HCT116 (cell line): ENCODE data around the gene SLC25A25. TPM values are rescaled to one million over a fixed set of nuclear protein-coding genes. Genes with fewer than 3 reads are reported as not detected.

Source experiments
- ATAC-seq: fragments of 200-7000 bp; cut with Tn5 transposase; 2 replicates; pipeline ENCODE4 v1.9.1; 2020; ENCODE audit warnings: mild to moderate bottlenecking, moderate library complexity
- BruUV-seq: library from RNA; stranded (reverse); fragments of 400-500 nt; replicated peaks from 2 replicates; lab custom pipeline; 2021; lab: Mats Ljungman, UMichigan
- CTCF ChIA-PET: fragments of 300-600 bp; sonication (Branson Sonifier 250); formaldehyde crosslinking; loops from one replicate; lab custom pipeline; 2021; ENCODE audit warnings: antibody characterized with exemption; lab: Charles Lee
- POLR2A ChIA-PET: fragments of 300-600, 350-600 bp; sonication (Branson Sonifier 250); formaldehyde crosslinking; loops from one replicate; lab custom pipeline; 2021; ENCODE audit warnings: antibody characterized with exemption; lab: Charles Lee
- RAD21 ChIA-PET, 2 experiments: fragments of 300-600 bp; sonication (Branson Sonifier 250); formaldehyde crosslinking; loops; one replicate each; lab custom pipeline; 2023; ENCODE audit warnings: low total read pairs in 2 of 2; ENCODE audit not compliant: uncharacterized antibody in 2 of 2, unreplicated experiment in 2 of 2, low non-redundant PET in 1 of 2; lab: Charles Lee
- DNase-seq: peaks from one replicate; pipeline ENCODE4 v3.0.0-alpha.2; 2010; ENCODE audit warnings: low read depth, low spot score
- H2AFZ ChIP-seq: fragments of 200-600 bp; shearing (Covaris generic), sonication (generic); 2 replicates; pipeline ENCODE4 v1.6.1; 2017; ENCODE audit warnings: low read depth, mixed run types, mixed read lengths, antibody characterized with exemption, low read length; ENCODE audit not compliant: poor library complexity, severe bottlenecking
- H3K27ac ChIP-seq: 2 replicates; pipeline ENCODE4 v1.5.1; 2012; ENCODE audit warnings: low read depth, low read length
- H3K27me3 ChIP-seq: fragments of 200-600 bp; sonication (generic); 2 replicates; pipeline ENCODE4 v1.6.1; 2016; ENCODE audit warnings: mixed run types, low read length, mixed read lengths; ENCODE audit not compliant: insufficient read depth
- H3K36me3 ChIP-seq, 2 experiments: fragments of 200-500 bp in 1 of 2; fragments of 200-600 bp in 1 of 2; sonication (Bioruptor generic) in 1 of 2; sonication (generic) in 1 of 2; 2 replicates each; pipeline versions ENCODE4 v1.5.1 to v1.6.1; 2014 to 2016; ENCODE audit warnings: low read length in 2 of 2, inconsistent platforms in 1 of 2, mixed read lengths in 1 of 2, mixed run types in 1 of 2; ENCODE audit not compliant: insufficient read depth in 2 of 2, control insufficient read depth in 1 of 2
- H3K4me1 ChIP-seq, 2 experiments: fragments of 200-600 bp in 1 of 2; sonication (generic) in 1 of 2; 2 replicates each; pipeline versions ENCODE4 v1.5.1 to v1.6.1; 2012 to 2017; ENCODE audit warnings: low read length in 2 of 2, inconsistent platforms in 1 of 2, mild to moderate bottlenecking in 1 of 2, mixed read lengths in 1 of 2, mixed run types in 1 of 2, moderate library complexity in 1 of 2; ENCODE audit not compliant: insufficient read depth in 2 of 2, control insufficient read depth in 1 of 2
- H3K4me2 ChIP-seq: fragments of 200-600 bp; sonication (generic); 2 replicates; pipeline ENCODE4 v1.6.1; 2017; ENCODE audit warnings: mixed run types, low read length, mixed read lengths
- H3K4me3 ChIP-seq, 2 experiments: fragments of 200-600 bp in 1 of 2; sonication (generic) in 1 of 2; replicated peaks in 1 of 2; 2 replicates each; pipeline ENCODE4 v1.5.1; 2011 to 2016; ENCODE audit warnings: low read length in 2 of 2, control low read depth in 1 of 2, low read depth in 1 of 2, mild to moderate bottlenecking in 1 of 2, mixed read lengths in 1 of 2, mixed run types in 1 of 2
- H3K79me2 ChIP-seq: fragments of 200-600 bp; sonication (generic); 2 replicates; pipeline ENCODE4 v1.6.1; 2017; ENCODE audit warnings: mild to moderate bottlenecking, mixed run types, low read length, moderate library complexity, mixed read lengths; ENCODE audit not compliant: insufficient read depth
- H3K9ac ChIP-seq: fragments of 200-600 bp; sonication (generic); 2 replicates; pipeline ENCODE4 v1.6.1; 2016; ENCODE audit warnings: low read length, mixed read lengths
- H3K9me2 ChIP-seq: fragments of 200-600 bp; sonication (generic), shearing (Covaris generic); 2 replicates; pipeline ENCODE4 v1.6.1; 2017; ENCODE audit warnings: mixed run types, mild to moderate bottlenecking, moderate library complexity; ENCODE audit not compliant: insufficient read depth
- H3K9me3 ChIP-seq, 2 experiments: fragments of 200-500 bp in 1 of 2; fragments of 200-600 bp in 1 of 2; sonication (Bioruptor generic) in 1 of 2; sonication (generic) in 1 of 2; 2 replicates each; pipeline ENCODE4 v1.6.1; 2014 to 2017; ENCODE audit warnings: low read length in 2 of 2, mixed read lengths in 2 of 2, inconsistent platforms in 1 of 2, low read depth in 1 of 2, mild to moderate bottlenecking in 1 of 2, mixed run types in 1 of 2, moderate library complexity in 1 of 2; ENCODE audit not compliant: control insufficient read depth in 1 of 2, insufficient read depth in 1 of 2
- H4K20me1 ChIP-seq: fragments of 200-600 bp; sonication (generic), shearing (Covaris generic); 2 replicates; pipeline ENCODE4 v1.6.1; 2017; ENCODE audit warnings: mixed run types, mild to moderate bottlenecking, moderate library complexity; ENCODE audit not compliant: insufficient read depth
- ATF3 ChIP-seq: IDR thresholded peaks from 2 replicates; pipeline ENCODE4 v1.6.1; 2012
- CBX3 ChIP-seq: IDR thresholded peaks from 2 replicates; pipeline ENCODE4 v1.6.1; 2012; ENCODE audit warnings: low read depth
- JUND ChIP-seq: IDR thresholded peaks from 2 replicates; pipeline ENCODE4 v1.6.1; 2012
- RAD21 ChIP-seq: IDR thresholded peaks from 2 replicates; pipeline ENCODE4 v1.6.1; 2012; ENCODE audit warnings: low read depth, mild to moderate bottlenecking
- SRF ChIP-seq: IDR thresholded peaks from 2 replicates; pipeline ENCODE4 v1.6.1; 2012; ENCODE audit warnings: low read depth
- YY1 ChIP-seq: IDR thresholded peaks from 2 replicates; pipeline ENCODE4 v1.6.1; 2011; ENCODE audit warnings: low read length, low read depth, moderate library complexity, mild to moderate bottlenecking; ENCODE audit not compliant: insufficient replicate concordance; ENCODE audit errors: extremely low read depth
- intact Hi-C: fragments of 100-400 bp; cut with micrococcal nuclease; formaldehyde crosslinking; loops from 2 replicates; pipeline ENCODE4 v1.10.0; 2022
- total RNA-seq: library from RNA; stranded (reverse); gene quantifications from one replicate; pipeline ENCODE4 v1.2.1, GENCODE V29; 2021; ENCODE audit not compliant: unreplicated experiment

Gene SLC25A25
- total RNA-seq, 1 experiment from 2014 or later: 15.3 TPM

DNA sequence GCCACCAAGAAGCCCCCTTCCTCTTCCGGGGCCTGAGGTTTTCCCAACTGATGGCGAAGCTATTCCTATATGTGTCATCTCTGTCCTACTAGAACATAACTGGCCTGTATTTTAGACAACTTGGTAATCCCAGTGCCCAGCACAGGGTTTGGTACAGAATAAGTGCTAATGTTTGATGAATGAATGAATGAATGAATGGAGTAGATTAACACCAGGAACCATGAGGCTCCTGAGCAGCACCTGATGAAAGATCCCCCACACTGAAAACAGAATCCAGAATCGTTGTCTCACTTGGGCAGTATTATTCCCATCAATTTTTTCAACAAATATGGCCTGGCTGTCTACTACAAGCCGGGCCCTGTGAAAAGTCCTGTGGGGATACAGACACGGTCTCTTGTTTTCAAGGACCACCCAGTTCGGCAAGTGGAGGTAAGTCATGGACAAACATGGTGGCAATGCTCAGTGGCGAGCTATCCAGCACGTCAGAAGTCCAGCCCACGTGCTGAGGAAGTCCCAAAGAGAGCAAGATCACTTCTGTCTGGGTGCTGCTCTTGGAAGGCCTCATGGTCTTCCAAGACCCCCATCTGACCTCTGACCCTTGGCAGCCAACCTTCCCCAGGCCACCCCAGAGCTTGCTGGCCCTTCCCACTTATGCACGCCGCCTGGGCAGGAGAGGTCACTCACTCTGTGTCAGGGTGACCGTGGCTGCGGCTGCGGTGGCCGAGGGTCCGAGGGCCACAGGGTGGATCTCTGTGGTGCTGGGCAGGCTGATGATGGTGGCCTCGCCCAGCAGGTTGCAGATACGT lies 1.9 kb upstream of the SLC25A25 start:
- H3K27ac ChIP-seq: peak overlapping the region; percentile 70; the same call in 1 of the 2 replicates
- POLR2A ChIA-PET: interaction anchor here (0.7 to 1.4 kb wide), 2 partner anchors 14 to 33 kb away, joined by 3 to 6 read pairs; no protein-coding TSS in a partner anchor
- no peaks in the 10 kb centered on the region for H3K9me3 ChIP-seq

More for the DNA sequence above, 1.9 kb upstream of the SLC25A25 start:
- DNase-seq (no peak), ATAC-seq (no peak)
- Histone ChIP-seq H3K4me1 (peaks cover 16 to 32% of the 10 kb centered on the region in 2 experiments), H2AFZ (no peak overlapping the region), H3K9ac (peak overlapping the region; percentile 88), H3K9me2 (no peaks in the 10 kb centered on the region), H3K4me3 (peak overlapping the region; percentile 50 to 81), H3K36me3 (no peaks in the 10 kb centered on the region), H3K27me3 (no peaks in the 10 kb centered on the region), H4K20me1 (no peaks in the 10 kb centered on the region), H3K79me2 (peaks cover 38% of the 10 kb centered on the region), H3K4me2 (peak overlapping the region; percentile 99)
- ChIA-PET CTCF (interaction anchor here (0.6 to 1.2 kb wide), 2 partner anchors 9 to 51 kb away, joined by 3 to 4 read pairs; no protein-coding TSS in a partner anchor), RAD21 (interaction anchor here in 1 of 2 experiments (1.4 kb wide), 1 partner anchor 124 kb away, joined by 4 read pairs; no protein-coding TSS in a partner anchor)
- TF ChIP-seq YY1 (no peak), ATF3 (no peak), CBX3 (no peak), SRF (no peak), JUND (no peak), RAD21 (no peak)
- no TSS peak for BruUV-seq
- intact Hi-C loops: no loop called here
